HEK293 (cell line): ENCODE data around the gene PALM3.

ENCODE experiments used
- BCL11A ChIP-seq: fragments of 450-650 bp; formaldehyde crosslinking; IDR thresholded peaks from 2 replicates; pipeline ENCODE4 v1.5.1; 2016; ENCODE audit warnings: low read depth, missing biosample characterization, missing genetic modification characterization
- KLF7 ChIP-seq: fragments of 450-650 bp; formaldehyde crosslinking; IDR thresholded peaks from 2 replicates; pipeline ENCODE4 v1.5.1; 2016; ENCODE audit warnings: missing biosample characterization, missing genetic modification characterization, borderline replicate concordance
- SCRT1 ChIP-seq: fragments of 450-650 bp; formaldehyde crosslinking; IDR thresholded peaks from 2 replicates; pipeline ENCODE4 v1.5.1; 2016; ENCODE audit warnings: missing biosample characterization, missing genetic modification characterization, borderline replicate concordance
- SP7 ChIP-seq: fragments of 450-650 bp; formaldehyde crosslinking; IDR thresholded peaks from 2 replicates; pipeline ENCODE4 v1.5.1; 2016; ENCODE audit warnings: missing biosample characterization, missing genetic modification characterization
- TRIM28 ChIP-seq: IDR thresholded peaks from 2 replicates; pipeline ENCODE4 v1.6.1; 2011; ENCODE audit warnings: low read length, control low read depth, borderline replicate concordance
- ZEB2 ChIP-seq: fragments of 450-650 bp; formaldehyde crosslinking; IDR thresholded peaks from 2 replicates; pipeline ENCODE4 v1.5.1; 2016; ENCODE audit warnings: missing biosample characterization, missing genetic modification characterization
- ZFHX2 ChIP-seq: fragments of 450-650 bp; formaldehyde crosslinking; conservative IDR thresholded peaks from 2 replicates; pipeline ENCODE4 v1.5.1; 2016; ENCODE audit warnings: missing biosample characterization, missing genetic modification characterization
- ZFP3 ChIP-seq: fragments of 450-650 bp; formaldehyde crosslinking; IDR thresholded peaks from 2 replicates; pipeline ENCODE4 v1.5.1; 2016; ENCODE audit warnings: low read depth, missing biosample characterization, missing genetic modification characterization
- ZFP37 ChIP-seq: fragments of 450-650 bp; formaldehyde crosslinking; IDR thresholded peaks from 2 replicates; pipeline ENCODE4 v1.5.1; 2016; ENCODE audit warnings: missing biosample characterization, missing genetic modification characterization
- ZNF114 ChIP-seq: fragments of 450-650 bp; formaldehyde crosslinking; IDR thresholded peaks from 2 replicates; pipeline ENCODE4 v1.5.0; 2017; ENCODE audit warnings: missing biosample characterization, missing genetic modification characterization
- ZNF121 ChIP-seq: fragments of 450-650 bp; formaldehyde crosslinking; IDR thresholded peaks from 2 replicates; pipeline ENCODE4 v1.5.1; 2016; ENCODE audit warnings: missing biosample characterization, missing genetic modification characterization
- ZNF138 ChIP-seq: fragments of 450-650 bp; formaldehyde crosslinking; IDR thresholded peaks from 2 replicates; pipeline ENCODE4 v1.5.1; 2016; ENCODE audit warnings: missing biosample characterization, missing genetic modification characterization, borderline replicate concordance
- ZNF19 ChIP-seq: fragments of 450-650 bp; formaldehyde crosslinking; IDR thresholded peaks from 2 replicates; pipeline ENCODE4; 2016; ENCODE audit warnings: missing biosample characterization, missing genetic modification characterization, low read depth
- ZNF324 ChIP-seq: fragments of 450-650 bp; formaldehyde crosslinking; IDR thresholded peaks from 2 replicates; pipeline ENCODE4 v1.5.1; 2016; ENCODE audit warnings: missing biosample characterization, missing genetic modification characterization
- ZNF350 ChIP-seq: fragments of 450-650 bp; formaldehyde crosslinking; IDR thresholded peaks from 2 replicates; pipeline ENCODE4 v1.5.0; 2017; ENCODE audit warnings: missing biosample characterization, mild to moderate bottlenecking, missing genetic modification characterization
- ZNF404 ChIP-seq: fragments of 450-650 bp; formaldehyde crosslinking; IDR thresholded peaks from 2 replicates; pipeline ENCODE4 v1.5.1; 2017; ENCODE audit warnings: missing biosample characterization, missing genetic modification characterization
- ZNF426 ChIP-seq: fragments of 450-650 bp; formaldehyde crosslinking; IDR thresholded peaks from 2 replicates; pipeline ENCODE4 v1.5.1; 2017; ENCODE audit warnings: missing biosample characterization, missing genetic modification characterization, mild to moderate bottlenecking, inconsistent platforms, moderate library complexity
- ZNF514 ChIP-seq: fragments of 450-650 bp; formaldehyde crosslinking; IDR thresholded peaks from 2 replicates; pipeline ENCODE4 v1.5.1; 2016; ENCODE audit warnings: missing biosample characterization, missing genetic modification characterization
- ZNF571 ChIP-seq: fragments of 450-650 bp; formaldehyde crosslinking; IDR thresholded peaks from 2 replicates; pipeline ENCODE4 v1.5.0; 2017; ENCODE audit warnings: missing biosample characterization, missing genetic modification characterization
- ZNF621 ChIP-seq: fragments of 450-650 bp; formaldehyde crosslinking; IDR thresholded peaks from 2 replicates; pipeline ENCODE4 v1.5.1; 2017; ENCODE audit warnings: missing biosample characterization, missing genetic modification characterization
- ZNF76 ChIP-seq: fragments of 450-650 bp; formaldehyde crosslinking; IDR thresholded peaks from 2 replicates; pipeline ENCODE4; 2016; ENCODE audit warnings: low read depth, missing biosample characterization, missing genetic modification characterization, borderline replicate concordance
- ZNF785 ChIP-seq: fragments of 450-650 bp; formaldehyde crosslinking; IDR thresholded peaks from 2 replicates; pipeline ENCODE4 v1.5.1; 2016; ENCODE audit warnings: missing biosample characterization, missing genetic modification characterization
- TF ChIP-seq, protein P1 (sequence below): fragments of 450-650 bp; formaldehyde crosslinking; IDR thresholded peaks from 2 replicates; pipeline ENCODE4 v1.5.1; 2016; ENCODE audit warnings: missing biosample characterization, missing genetic modification characterization
- TF ChIP-seq, protein P2 (sequence below): fragments of 450-650 bp; formaldehyde crosslinking; IDR thresholded peaks from 2 replicates; pipeline ENCODE4 v1.5.1; 2016; ENCODE audit warnings: missing biosample characterization, missing genetic modification characterization
- TF ChIP-seq, protein P3 (sequence below): fragments of 450-650 bp; formaldehyde crosslinking; IDR thresholded peaks from 2 replicates; pipeline ENCODE4 v1.5.1; 2017; ENCODE audit warnings: missing biosample characterization, missing genetic modification characterization
- TF ChIP-seq, protein P4 (sequence below): fragments of 450-650 bp; formaldehyde crosslinking; IDR thresholded peaks from 2 replicates; pipeline ENCODE4 v1.5.1; 2016; ENCODE audit warnings: missing biosample characterization, missing genetic modification characterization
- TF ChIP-seq, protein P5 (sequence below): fragments of 450-650 bp; formaldehyde crosslinking; IDR thresholded peaks from 2 replicates; pipeline ENCODE4 v1.5.1; 2017; ENCODE audit warnings: missing biosample characterization, missing genetic modification characterization
- TF ChIP-seq, protein P6 (sequence below): fragments of 450-650 bp; formaldehyde crosslinking; IDR thresholded peaks from 2 replicates; pipeline ENCODE4 v1.5.1; 2016; ENCODE audit warnings: missing biosample characterization, missing genetic modification characterization

PALM3 gene

DNA sequence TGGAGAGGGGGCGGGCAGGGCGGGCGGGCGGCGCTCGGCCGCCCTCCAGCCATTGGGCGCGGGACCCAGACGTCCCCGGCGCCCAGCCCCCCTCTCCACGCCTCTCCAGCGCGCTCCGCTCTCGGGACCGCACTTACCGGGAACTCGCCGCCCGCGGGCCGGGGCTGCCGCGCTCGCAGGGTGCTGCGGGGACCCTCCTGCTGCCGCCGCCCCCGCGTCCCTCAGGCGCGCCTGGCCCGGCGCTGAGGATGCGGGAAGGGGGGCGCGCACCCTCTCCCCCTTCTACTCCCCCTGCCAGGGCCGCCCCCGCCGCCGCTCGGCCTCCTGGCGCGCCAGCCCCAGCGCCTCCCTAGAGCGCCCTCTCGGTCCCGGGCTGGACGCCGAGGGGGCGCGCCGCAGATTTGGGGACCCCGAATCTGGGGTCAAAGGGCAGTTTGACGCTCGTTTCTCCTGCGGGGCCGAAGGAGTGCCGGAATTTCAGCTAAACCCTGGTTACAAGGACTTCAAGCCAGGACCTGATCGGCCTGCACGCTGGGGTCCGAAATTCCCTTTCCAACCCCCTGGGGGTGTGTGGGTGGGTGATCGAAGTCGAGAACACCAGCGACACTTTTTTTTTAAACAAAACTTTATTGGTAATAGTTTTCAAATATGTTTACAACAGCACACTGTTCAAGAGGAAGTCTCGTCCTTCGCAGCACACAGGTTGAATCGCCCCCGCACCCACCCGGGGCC lies 29.4 kb upstream of the PALM3 start (continued):
- TF ChIP-seq, protein P1, sequence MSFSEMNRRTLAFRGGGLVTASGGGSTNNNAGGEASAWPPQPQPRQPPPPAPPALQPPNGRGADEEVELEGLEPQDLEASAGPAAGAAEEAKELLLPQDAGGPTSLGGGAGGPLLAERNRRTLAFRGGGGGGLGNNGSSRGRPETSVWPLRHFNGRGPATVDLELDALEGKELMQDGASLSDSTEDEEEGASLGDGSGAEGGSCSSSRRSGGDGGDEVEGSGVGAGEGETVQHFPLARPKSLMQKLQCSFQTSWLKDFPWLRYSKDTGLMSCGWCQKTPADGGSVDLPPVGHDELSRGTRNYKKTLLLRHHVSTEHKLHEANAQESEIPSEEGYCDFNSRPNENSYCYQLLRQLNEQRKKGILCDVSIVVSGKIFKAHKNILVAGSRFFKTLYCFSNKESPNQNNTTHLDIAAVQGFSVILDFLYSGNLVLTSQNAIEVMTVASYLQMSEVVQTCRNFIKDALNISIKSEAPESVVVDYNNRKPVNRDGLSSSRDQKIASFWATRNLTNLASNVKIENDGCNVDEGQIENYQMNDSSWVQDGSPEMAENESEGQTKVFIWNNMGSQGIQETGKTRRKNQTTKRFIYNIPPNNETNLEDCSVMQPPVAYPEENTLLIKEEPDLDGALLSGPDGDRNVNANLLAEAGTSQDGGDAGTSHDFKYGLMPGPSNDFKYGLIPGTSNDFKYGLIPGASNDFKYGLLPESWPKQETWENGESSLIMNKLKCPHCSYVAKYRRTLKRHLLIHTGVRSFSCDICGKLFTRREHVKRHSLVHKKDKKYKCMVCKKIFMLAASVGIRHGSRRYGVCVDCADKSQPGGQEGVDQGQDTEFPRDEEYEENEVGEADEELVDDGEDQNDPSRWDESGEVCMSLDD: peak; percentile 95
- peak; percentile 79 for TF ChIP-seq ZEB2 (tag by site-specific recombination)
- TF ChIP-seq ZNF426 (tag by site-specific recombination): no peak
- TF ChIP-seq BCL11A (tag by site-specific recombination): peak; percentile 59; the same call in 1 of the 2 replicates
- TF ChIP-seq, protein P2, sequence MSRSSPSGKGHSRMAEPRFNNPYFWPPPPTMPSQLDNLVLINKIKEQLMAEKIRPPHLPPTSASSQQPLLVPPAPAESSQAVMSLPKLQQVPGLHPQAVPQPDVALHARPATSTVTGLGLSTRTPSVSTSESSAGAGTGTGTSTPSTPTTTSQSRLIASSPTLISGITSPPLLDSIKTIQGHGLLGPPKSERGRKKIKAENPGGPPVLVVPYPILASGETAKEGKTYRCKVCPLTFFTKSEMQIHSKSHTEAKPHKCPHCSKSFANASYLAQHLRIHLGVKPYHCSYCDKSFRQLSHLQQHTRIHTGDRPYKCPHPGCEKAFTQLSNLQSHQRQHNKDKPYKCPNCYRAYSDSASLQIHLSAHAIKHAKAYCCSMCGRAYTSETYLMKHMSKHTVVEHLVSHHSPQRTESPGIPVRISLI (tag by site-specific recombination): peak; percentile 81
- TF ChIP-seq ZFHX2 (tag by site-specific recombination): peak; percentile 82
- TF ChIP-seq SP7 (tag by site-specific recombination): peak; percentile 55; the same call in 1 of the 2 replicates
- TF ChIP-seq ZNF121 (tag by site-specific recombination): no peak
- TF ChIP-seq ZNF514 (tag by site-specific recombination): no peak
- TF ChIP-seq, protein P3, sequence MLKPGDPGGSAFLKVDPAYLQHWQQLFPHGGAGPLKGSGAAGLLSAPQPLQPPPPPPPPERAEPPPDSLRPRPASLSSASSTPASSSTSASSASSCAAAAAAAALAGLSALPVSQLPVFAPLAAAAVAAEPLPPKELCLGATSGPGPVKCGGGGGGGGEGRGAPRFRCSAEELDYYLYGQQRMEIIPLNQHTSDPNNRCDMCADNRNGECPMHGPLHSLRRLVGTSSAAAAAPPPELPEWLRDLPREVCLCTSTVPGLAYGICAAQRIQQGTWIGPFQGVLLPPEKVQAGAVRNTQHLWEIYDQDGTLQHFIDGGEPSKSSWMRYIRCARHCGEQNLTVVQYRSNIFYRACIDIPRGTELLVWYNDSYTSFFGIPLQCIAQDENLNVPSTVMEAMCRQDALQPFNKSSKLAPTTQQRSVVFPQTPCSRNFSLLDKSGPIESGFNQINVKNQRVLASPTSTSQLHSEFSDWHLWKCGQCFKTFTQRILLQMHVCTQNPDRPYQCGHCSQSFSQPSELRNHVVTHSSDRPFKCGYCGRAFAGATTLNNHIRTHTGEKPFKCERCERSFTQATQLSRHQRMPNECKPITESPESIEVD (tag by site-specific recombination): no peak
- TF ChIP-seq ZNF138 (tag by site-specific recombination): no peak
- TF ChIP-seq SCRT1 (tag by site-specific recombination): no peak
- TF ChIP-seq ZNF114 (tag by site-specific recombination): no peak
- TF ChIP-seq ZNF350 (tag by site-specific recombination): no peak
- no peak for TF ChIP-seq ZFP37
- no peak for TF ChIP-seq ZNF571 (tag by site-specific recombination)
- TF ChIP-seq KLF7 (tag by site-specific recombination): peak; percentile 28; the same call in 1 of the 2 replicates
- no peak for TF ChIP-seq ZNF621 (tag by site-specific recombination)
- no peak for TF ChIP-seq ZNF324 (tag by site-specific recombination)
- TF ChIP-seq, protein P4, sequence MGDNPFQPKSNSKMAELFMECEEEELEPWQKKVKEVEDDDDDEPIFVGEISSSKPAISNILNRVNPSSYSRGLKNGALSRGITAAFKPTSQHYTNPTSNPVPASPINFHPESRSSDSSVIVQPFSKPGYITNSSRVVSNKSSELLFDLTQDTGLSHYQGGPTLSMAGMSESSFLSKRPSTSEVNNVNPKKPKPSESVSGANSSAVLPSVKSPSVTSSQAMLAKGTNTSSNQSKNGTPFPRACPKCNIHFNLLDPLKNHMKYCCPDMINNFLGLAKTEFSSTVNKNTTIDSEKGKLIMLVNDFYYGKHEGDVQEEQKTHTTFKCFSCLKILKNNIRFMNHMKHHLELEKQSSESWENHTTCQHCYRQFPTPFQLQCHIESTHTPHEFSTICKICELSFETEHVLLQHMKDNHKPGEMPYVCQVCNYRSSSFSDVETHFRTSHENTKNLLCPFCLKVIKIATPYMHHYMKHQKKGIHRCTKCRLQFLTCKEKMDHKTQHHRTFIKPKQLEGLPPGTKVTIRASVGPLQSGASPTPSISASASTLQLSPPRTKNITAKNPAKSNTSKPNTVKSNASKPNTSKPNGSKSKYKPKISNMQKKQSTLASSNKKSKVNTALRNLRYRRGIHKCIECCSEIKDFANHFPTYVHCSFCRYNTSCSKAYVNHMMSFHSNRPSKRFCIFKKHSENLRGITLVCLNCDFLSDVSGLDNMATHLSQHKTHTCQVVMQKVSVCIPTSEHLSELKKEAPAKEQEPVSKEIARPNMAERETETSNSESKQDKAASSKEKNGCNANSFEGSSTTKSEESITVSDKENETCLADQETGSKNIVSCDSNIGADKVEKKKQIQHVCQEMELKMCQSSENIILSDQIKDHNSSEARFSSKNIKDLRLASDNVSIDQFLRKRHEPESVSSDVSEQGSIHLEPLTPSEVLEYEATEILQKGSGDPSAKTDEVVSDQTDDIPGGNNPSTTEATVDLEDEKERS (tag by site-specific recombination): no peak
- no peak for TF ChIP-seq TRIM28
- TF ChIP-seq ZNF19 (tag by site-specific recombination): no peak
- no peak for TF ChIP-seq ZNF785
- no peak for TF ChIP-seq ZFP3 (tag by site-specific recombination)
- TF ChIP-seq, protein P5, sequence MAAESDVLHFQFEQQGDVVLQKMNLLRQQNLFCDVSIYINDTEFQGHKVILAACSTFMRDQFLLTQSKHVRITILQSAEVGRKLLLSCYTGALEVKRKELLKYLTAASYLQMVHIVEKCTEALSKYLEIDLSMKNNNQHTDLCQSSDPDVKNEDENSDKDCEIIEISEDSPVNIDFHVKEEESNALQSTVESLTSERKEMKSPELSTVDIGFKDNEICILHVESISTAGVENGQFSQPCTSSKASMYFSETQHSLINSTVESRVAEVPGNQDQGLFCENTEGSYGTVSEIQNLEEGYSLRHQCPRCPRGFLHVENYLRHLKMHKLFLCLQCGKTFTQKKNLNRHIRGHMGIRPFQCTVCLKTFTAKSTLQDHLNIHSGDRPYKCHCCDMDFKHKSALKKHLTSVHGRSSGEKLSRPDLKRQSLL (tag by site-specific recombination): no peak; the same call in 1 of the 2 replicates
- TF ChIP-seq, protein P6, sequence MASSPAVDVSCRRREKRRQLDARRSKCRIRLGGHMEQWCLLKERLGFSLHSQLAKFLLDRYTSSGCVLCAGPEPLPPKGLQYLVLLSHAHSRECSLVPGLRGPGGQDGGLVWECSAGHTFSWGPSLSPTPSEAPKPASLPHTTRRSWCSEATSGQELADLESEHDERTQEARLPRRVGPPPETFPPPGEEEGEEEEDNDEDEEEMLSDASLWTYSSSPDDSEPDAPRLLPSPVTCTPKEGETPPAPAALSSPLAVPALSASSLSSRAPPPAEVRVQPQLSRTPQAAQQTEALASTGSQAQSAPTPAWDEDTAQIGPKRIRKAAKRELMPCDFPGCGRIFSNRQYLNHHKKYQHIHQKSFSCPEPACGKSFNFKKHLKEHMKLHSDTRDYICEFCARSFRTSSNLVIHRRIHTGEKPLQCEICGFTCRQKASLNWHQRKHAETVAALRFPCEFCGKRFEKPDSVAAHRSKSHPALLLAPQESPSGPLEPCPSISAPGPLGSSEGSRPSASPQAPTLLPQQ (tag by site-specific recombination): peak; percentile 51
- peak; percentile 52; the same call in 1 of the 2 replicates for TF ChIP-seq ZNF76 (tag by site-specific recombination)
- no peak for TF ChIP-seq ZNF404
